ENCODE data around the gene C3orf22. TPM values are rescaled to one million over a fixed set of nuclear protein-coding genes. Genes with fewer than 3 reads are reported as not detected.

The C3orf22 gene
- polyA plus RNA-seq, 1 donor (not counting 4 experiments of a cell fraction or from before 2014, with no cell fraction given) = not detected

GRCh38 chr3:126527455-126528211 lies 31.1 kb downstream of the C3orf22 start:
- H3K9me3 ChIP-seq (ENCODE audit: control insufficient read depth, low read depth, low read length) = no peaks in the 10 kb centered on the region
- H3K79me2 ChIP-seq (ENCODE audit: control insufficient read depth, insufficient read depth, low read length) = no peaks in the 10 kb centered on the region
- FAIRE-seq = no peak

GRCh38 chr3:126527006-126527405 lies 31.7 kb downstream of the C3orf22 start:
- FAIRE-seq = no peak
- dilution Hi-C loops (cut with MboI; ENCODE audit: extremely low pct_ligation_motif_present, low sequenced_read_pairs) = no loop called here
- H3K4me2 ChIP-seq (ENCODE audit: control insufficient read depth, extremely low read depth, insufficient read depth, low read depth, low read length) = no peak overlapping the region

More at GRCh38 chr3:126527455-126528211, 31.1 kb downstream of the C3orf22 start:
- Histone ChIP-seq H3K4me2 (ENCODE audit: control insufficient read depth, extremely low read depth, insufficient read depth, low read depth, low read length) (no peak overlapping the region), H3K27me3 (ENCODE audit: control insufficient read depth, extremely low read depth, insufficient read depth, low read length) (peaks cover 29% of the 10 kb centered on the region), H3K36me3 (ENCODE audit: control insufficient read depth in 2 of 2, extremely low read depth in 1 of 2, insufficient read depth in 2 of 2, low read length in 2 of 2) (no peaks in the 10 kb centered on the region), H4K20me1 (ENCODE audit: control insufficient read depth, extremely low read depth, insufficient read depth, low read length) (no peaks in the 10 kb centered on the region), H3K9ac (ENCODE audit: control insufficient read depth, extremely low read depth, insufficient read depth, low read length) (no peak overlapping the region), H3K4me3 (ENCODE audit: control insufficient read depth in 2 of 3, extremely low read depth in 1 of 3, insufficient read depth in 2 of 3, low read depth in 1 of 3, low read length in 3 of 3) (no peak overlapping the region), H2AFZ (ENCODE audit: control insufficient read depth, low read length) (no peak overlapping the region), H3K9me1 (ENCODE audit: control insufficient read depth, extremely low read depth, insufficient read depth, low read length) (no peaks in the 10 kb centered on the region), H3K27ac (ENCODE audit: control insufficient read depth, insufficient read depth, low read length) (no peak overlapping the region), H3K4me1 (ENCODE audit: control insufficient read depth, extremely low read depth, insufficient read depth, low read length) (no peaks in the 10 kb centered on the region)
- DNase-seq (ENCODE audit: low read depth, low spot score) = no peak
- TF ChIP-seq CTCF (optimal IDR thresholded peaks at IDR 0.05 in 1 of 3, IDR thresholded peaks at IDR 0.05 in 1 of 3, conservative IDR thresholded peaks at IDR 0.05 in 1 of 3; ENCODE audit: extremely low read depth in 1 of 3, insufficient read depth in 2 of 3, low read length in 3 of 3) = no peak
- TF ChIP-seq EZH2 (IDR thresholded peaks at IDR 0.05; ENCODE audit: low read length) = no peak
- dilution Hi-C loops (cut with MboI; ENCODE audit: extremely low pct_ligation_motif_present, low sequenced_read_pairs) = no loop called here

More at GRCh38 chr3:126527006-126527405, 31.7 kb downstream of the C3orf22 start:
- no peaks in the 10 kb centered on the region for H3K4me1 ChIP-seq (ENCODE audit: control insufficient read depth, extremely low read depth, insufficient read depth, low read length)
- H3K36me3 ChIP-seq (ENCODE audit: control insufficient read depth in 2 of 2, extremely low read depth in 1 of 2, insufficient read depth in 2 of 2, low read length in 2 of 2) = no peaks in the 10 kb centered on the region
- no peak overlapping the region for H2AFZ ChIP-seq (ENCODE audit: control insufficient read depth, low read length)
- no peaks in the 10 kb centered on the region for H3K79me2 ChIP-seq (ENCODE audit: control insufficient read depth, insufficient read depth, low read length)
- no peaks in the 10 kb centered on the region for H3K9me1 ChIP-seq (ENCODE audit: control insufficient read depth, extremely low read depth, insufficient read depth, low read length)
- H3K4me3 ChIP-seq (ENCODE audit: control insufficient read depth in 2 of 3, extremely low read depth in 1 of 3, insufficient read depth in 2 of 3, low read depth in 1 of 3, low read length in 3 of 3) = no peak overlapping the region
- H3K27ac ChIP-seq (ENCODE audit: control insufficient read depth, insufficient read depth, low read length) = no peak overlapping the region
- peaks cover 32% of the 10 kb centered on the region for H3K27me3 ChIP-seq (ENCODE audit: control insufficient read depth, extremely low read depth, insufficient read depth, low read length)
- no peak for TF ChIP-seq CTCF (optimal IDR thresholded peaks at IDR 0.05 in 1 of 3, IDR thresholded peaks at IDR 0.05 in 1 of 3, conservative IDR thresholded peaks at IDR 0.05 in 1 of 3; ENCODE audit: extremely low read depth in 1 of 3, insufficient read depth in 2 of 3, low read length in 3 of 3)
- TF ChIP-seq EZH2 (IDR thresholded peaks at IDR 0.05; ENCODE audit: low read length) = no peak
- H4K20me1 ChIP-seq (ENCODE audit: control insufficient read depth, extremely low read depth, insufficient read depth, low read length) = no peaks in the 10 kb centered on the region
- no peaks in the 10 kb centered on the region for H3K9me3 ChIP-seq (ENCODE audit: control insufficient read depth, low read depth, low read length)
- no peak overlapping the region for H3K9ac ChIP-seq (ENCODE audit: control insufficient read depth, extremely low read depth, insufficient read depth, low read length)
- DNase-seq (ENCODE audit: low read depth, low spot score) = no peak
